ENCODE results near the gene ERH. TPM values are rescaled to one million over a fixed set of nuclear protein-coding genes. Genes with fewer than 3 reads are reported as not detected.

The ERH gene
- total and polyA plus RNA-seq, 10 of the 15 experiments (the other 5 are each of a cell fraction or from before 2014, with no cell fraction given) = 255 to 852 (median 382) TPM

- H3K36me3 ChIP-seq (ENCODE audit: control insufficient read depth in 2 of 2, insufficient read depth in 2 of 2, low read length in 1 of 2) = peaks cover 1 to 19% of the 10 kb centered on the region in 2 experiments; a peak in 3 of 4 replicates
- FAIRE-seq = no peak
- ChIA-PET SMC1A (ENCODE audit: uncharacterized antibody, unreplicated experiment) (interaction anchor here (0.6 to 2.6 kb wide), 8 partner anchors 11 to 112 kb away, joined by 3 to 8 read pairs (median 6); partner anchors contain the start of genes ERH and SLC39A9), POLR2A (interaction anchor here (0.6 to 0.7 kb wide), 2 partner anchors 106 to 568 kb away, joined by 4 read pairs; no protein-coding TSS in a partner anchor), RAD21 (ENCODE audit: unreplicated experiment) (interaction anchor here (0.6 kb wide), 1 partner anchor 33 kb away, joined by 3 read pairs; no protein-coding TSS in a partner anchor), CTCF (interaction anchor here (0.6 to 0.7 kb wide), 2 partner anchors 84 to 170 kb away, joined by 3 to 4 read pairs; no protein-coding TSS in a partner anchor)
- no TSS peak for BruUV-seq (replicated peaks)
- no peak for DNase-seq (ENCODE audit: low read depth, low spot score)
- no peaks in the 10 kb centered on the region for H3K27me3 ChIP-seq (replicated peaks in 1 of 2; ENCODE audit: control insufficient read depth in 2 of 2, insufficient read depth in 2 of 2, low read length in 1 of 2)
- no peaks in the 10 kb centered on the region for H4K20me1 ChIP-seq (ENCODE audit: control insufficient read depth, insufficient read depth)
- H3K4me2 ChIP-seq (ENCODE audit: control insufficient read depth, insufficient read depth) = no peak overlapping the region
- in situ Hi-C loops (cut with MboI) = no loop called here
- H3K9ac ChIP-seq (ENCODE audit: control insufficient read depth, insufficient read depth, low read length) = no peak overlapping the region
- H3K4me3 ChIP-seq = no peak overlapping the region
- TF ChIP-seq SIX5 (IDR thresholded peaks at IDR 0.05; ENCODE audit: low read depth, low read length, severe bottlenecking) (no peak), ZBTB11 (CRISPR knock-in tag; IDR thresholded peaks at IDR 0.05) (no peak), RBBP5 (conservative IDR thresholded peaks at IDR 0.05) (no peak), JUND (IDR thresholded peaks at IDR 0.05; ENCODE audit: low read depth, low read length) (no peak), ZNF207 (IDR thresholded peaks at IDR 0.05; ENCODE audit: borderline replicate concordance) (no peak), NR2C1 (IDR thresholded peaks at IDR 0.05) (no peak), STAT3 (IDR thresholded peaks at IDR 0.05; ENCODE audit: low read depth, low read length) (no peak), NBN (IDR thresholded peaks at IDR 0.05) (no peak), EED (IDR thresholded peaks at IDR 0.05; ENCODE audit: low read depth) (no peak), USF2 (IDR thresholded peaks at IDR 0.05; ENCODE audit: borderline replicate concordance, low read depth, low read length) (no peak), IRF5 (IDR thresholded peaks at IDR 0.05; ENCODE audit: borderline replicate concordance) (no peak), RAD51 (IDR thresholded peaks at IDR 0.05) (no peak), BRCA1 (IDR thresholded peaks at IDR 0.05; ENCODE audit: low read depth, low read length) (no peak), NFYA (IDR thresholded peaks at IDR 0.05; ENCODE audit: borderline replicate concordance, low read depth, low read length) (no peak), POLR2A (IDR thresholded peaks at IDR 0.05; ENCODE audit: low read depth, low read length) (no peak)
- peaks cover 10% of the 10 kb centered on the region; the same call in 1 of the 2 replicates for H3K4me1 ChIP-seq (ENCODE audit: control insufficient read depth, insufficient read depth, low read length)
- H3K79me2 ChIP-seq (ENCODE audit: control insufficient read depth, insufficient read depth, low read length) = peaks cover 3% of the 10 kb centered on the region
- intact Hi-C loops (cut with micrococcal nuclease; ENCODE audit: unreplicated experiment) = no loop called here
- 96% methylated on average over 1 of the region's 1 CpG for WGBS (ENCODE audit: insufficient coverage, insufficient replicate concordance, low lambda C conversion rate, missing lambda C conversion rate)
- H3K9me3 ChIP-seq (replicated peaks; ENCODE audit: control insufficient read depth, insufficient read depth, low read length) = peaks cover 3% of the 10 kb centered on the region; the same call in 2 of the 3 replicates
- H3K27ac ChIP-seq (ENCODE audit: control insufficient read depth, insufficient read depth) = no peak overlapping the region
- no peak for ATAC-seq
- no peak overlapping the region for H2AFZ ChIP-seq (ENCODE audit: control insufficient read depth, low read depth, low read length)
These were observed 32.3 kb upstream of the ERH start for GRCh38 chr14:69430306-69430939.
